ENCODE measurements around the gene PRKAG3.
A peak's percentile ranks its signal among the peaks of the same experiment; 100 is the strongest.

The PRKAG3 gene
- long read RNA-seq, donor 1 = 0 reads
- long read RNA-seq, donor 2 = 0 reads
- long read RNA-seq, donor 3 = 0 reads
- long read RNA-seq, donor 4 = 0 reads
- long read RNA-seq, donor 5 = 0 reads
- long read RNA-seq, donor 6 = 0 reads
- long read RNA-seq, donor 7 = 0 reads
- long read RNA-seq, donor 8 = 0 reads

DNA sequence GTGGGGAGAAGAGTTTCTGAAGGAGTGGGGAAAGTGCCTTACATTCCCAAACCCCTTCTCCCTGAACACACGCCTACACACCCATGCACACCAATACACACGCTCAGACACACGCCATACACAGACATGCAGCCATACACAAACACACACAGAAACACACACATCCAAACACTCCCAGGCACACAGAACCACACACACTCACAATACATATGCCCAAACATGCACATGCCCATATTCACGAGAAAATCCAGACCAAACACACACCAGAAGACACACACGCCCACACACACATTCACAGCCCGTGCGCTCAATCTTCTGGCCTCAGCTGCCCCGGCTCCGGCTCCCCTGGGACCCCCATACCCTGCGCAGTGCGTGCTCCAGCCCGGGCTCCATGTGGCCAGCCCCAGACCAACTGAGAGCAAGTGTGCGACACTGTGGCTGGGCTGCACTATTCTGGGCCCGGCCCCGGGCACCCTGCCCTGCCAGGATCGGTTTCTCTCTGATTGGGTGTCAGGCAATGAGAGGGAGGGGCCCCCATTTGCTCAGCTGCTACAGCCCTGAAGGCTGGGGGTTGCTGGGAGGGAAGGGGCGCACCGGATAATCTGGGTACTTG, at the start of gene PRKAG3:
PRKAG3 (minus strand) TSS at position 426 of the 613 bp plus-strand sequence.
- DNase-seq = no peak

DNA sequence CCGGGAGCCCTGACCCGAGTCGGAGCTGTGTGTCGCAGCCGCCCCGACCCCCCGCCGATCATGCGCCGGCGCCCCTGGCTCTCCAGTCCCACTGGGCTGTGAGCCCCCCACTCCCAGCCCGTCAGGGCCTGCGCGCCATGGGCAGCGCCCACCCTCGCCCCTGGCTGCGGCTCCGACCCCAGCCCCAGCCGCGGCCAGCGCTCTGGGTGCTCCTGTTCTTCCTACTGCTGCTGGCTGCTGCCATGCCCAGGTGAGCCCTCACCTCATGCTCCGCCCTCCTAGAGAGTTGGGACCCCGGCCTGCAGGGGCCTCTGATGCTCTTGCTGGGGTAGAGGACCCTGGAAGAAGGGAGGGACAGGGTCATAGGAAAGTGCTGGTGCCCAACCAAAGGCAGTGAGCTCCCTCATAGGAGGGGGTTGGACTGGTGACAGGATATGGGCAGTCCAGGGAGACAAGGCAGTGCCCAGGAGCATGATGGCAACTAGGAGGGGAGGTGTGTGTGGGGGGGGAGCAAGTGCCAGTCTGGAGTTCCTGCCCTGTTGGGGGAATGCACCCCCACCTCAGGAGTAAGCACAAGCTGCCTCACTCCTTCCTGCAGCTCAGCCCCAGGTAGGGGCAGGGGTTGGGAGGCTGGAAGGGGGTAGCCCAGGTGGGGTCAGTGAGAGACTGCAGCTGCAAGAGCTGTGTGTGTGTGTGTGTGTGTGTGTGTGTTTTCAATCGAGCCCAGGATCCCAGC, 49.4 kb upstream of the PRKAG3 start:
- DNase-seq = no peak

DNA sequence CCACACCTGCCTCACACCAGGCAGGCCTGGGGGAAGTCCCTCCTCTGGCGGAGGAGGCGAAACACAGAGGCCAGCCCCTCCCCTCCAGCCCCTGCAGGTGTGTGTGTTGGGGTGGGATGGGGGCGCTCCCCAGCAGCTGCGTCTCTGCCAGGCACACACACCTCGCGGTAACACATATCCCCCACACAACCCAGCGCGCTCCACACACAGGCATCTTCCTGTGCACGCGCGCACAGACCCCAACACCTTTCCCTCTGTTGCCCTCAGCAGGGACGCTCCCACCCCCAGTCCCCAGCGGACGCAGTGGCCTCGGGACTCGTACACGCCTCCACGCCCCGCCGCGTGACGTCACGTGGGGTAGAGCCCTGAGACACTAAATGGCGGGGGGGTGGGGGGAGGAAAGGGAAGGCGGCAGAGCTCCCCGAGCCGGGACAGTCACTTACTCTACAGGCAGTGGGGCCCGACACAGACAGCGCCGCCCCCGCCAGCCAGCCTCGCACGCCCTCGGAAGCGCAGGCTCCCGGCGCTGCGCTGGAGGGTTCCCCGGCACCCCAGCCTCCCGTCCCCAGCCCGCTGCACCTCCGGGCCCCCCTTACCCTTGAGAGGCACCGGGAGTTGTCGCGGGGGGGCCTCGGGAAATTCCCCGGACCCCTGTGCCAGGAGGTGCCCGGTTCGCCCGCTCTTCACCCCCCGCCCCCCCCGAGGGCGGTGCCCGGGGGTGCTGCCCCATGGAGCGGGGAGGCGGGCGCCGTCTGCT, 48.7 kb upstream of the PRKAG3 start, which contains the start of gene WNT10A:
WNT10A (plus strand) TSS at position 751 of the 757 bp plus-strand sequence. CDS start 144 bp downstream, outside the sequence.
- DNase-seq = no peak

DNA sequence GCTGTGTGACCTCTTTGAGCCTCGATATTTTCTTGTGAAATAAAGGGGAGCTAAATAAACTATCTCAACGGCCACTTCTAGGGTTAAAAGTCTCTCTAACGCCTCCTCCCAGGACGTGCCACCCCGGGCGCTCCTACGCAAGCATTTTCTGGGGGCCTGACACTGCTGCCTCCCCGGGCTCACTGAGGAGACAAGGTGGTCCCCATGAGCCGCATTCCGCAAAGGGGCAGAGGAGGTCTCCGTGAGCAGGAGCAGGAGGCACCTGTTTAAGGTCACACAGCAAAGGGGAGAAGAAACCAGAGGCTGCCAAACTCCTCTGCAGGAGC, 48.1 kb upstream of the PRKAG3 start:
- DNase-seq = no peak

DNA sequence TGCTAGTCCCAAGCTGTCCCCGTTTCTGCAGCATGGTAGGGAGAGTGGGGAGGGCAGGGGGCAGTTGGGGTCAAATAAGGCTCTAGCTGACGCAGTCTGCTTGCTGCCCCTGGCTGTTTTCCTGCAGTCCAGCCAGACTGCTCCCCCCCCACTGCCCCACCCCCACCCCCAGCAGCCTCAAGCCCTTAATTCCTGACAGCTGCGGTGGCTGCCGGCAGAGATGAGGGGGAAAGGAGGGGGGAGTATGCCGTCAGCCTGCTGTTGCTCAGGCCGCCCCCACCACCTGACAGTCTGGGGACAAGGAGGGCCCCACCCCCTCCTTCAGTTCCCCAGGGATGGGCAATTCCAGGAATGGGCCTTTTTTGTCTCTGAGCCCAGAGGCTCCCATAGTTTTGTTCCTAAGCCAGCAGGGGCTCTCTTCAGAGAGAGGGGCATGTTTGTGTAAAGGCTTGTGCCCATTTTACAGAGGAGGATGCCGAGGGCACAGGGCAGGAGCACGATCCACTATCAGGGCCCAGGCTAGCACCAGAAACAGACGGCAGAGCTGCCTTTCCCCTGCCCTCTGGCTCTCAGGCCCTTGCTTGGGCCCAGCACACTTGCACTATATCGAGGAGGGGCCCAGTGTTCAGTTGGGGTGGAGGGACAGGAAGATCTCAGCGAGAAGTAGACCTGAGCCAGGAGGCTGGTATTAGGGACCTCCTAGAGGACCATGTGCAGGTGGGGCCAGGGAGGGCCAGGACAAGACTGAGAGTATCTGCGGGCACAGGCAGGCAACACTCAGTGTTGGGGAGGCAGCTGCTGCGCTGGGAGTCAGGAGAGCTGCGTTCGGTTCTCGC, 47.5 kb upstream of the PRKAG3 start:
- DNase-seq = no peak

DNA sequence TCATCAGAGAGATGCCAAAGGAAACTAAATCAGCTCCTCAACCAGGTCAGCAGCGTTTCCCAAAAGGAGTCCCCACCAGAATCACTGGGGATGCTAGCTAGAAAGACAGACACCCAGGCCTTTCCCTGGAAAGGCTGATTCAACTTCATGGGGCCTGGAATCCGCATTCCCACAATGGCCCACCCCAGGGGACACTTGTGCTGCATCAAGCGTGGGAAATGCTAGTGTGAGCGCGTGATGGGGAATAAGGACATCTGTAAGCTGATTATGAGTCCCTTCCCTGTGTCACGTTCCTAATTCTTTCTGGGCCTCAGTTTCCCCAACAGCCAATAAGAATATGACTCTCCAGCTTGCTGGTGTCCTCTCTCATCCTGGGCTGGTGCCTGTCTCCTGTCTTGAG, 46.9 kb upstream of the PRKAG3 start:
- no peak for DNase-seq

DNA sequence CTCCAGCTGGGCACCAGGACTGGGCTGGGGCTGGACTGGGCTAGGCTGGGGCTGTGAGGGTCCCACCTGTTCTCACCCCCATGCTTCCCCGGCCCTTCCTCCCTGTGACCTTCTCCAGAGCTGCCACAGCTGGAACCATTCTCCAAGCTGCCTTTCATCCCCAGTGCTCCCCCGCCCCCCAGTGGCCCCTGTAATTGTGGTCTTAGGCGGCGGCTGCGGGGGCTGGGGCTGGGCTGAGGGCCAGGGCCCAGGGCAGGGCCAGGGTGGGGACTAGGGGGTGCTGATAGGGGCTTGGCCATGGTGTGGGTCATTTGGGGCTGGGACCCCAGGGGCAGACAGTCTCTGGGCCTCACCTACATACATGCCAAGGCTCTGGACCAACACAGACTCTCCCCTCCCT, 46.3 kb upstream of the PRKAG3 start:
- no peak for DNase-seq

DNA sequence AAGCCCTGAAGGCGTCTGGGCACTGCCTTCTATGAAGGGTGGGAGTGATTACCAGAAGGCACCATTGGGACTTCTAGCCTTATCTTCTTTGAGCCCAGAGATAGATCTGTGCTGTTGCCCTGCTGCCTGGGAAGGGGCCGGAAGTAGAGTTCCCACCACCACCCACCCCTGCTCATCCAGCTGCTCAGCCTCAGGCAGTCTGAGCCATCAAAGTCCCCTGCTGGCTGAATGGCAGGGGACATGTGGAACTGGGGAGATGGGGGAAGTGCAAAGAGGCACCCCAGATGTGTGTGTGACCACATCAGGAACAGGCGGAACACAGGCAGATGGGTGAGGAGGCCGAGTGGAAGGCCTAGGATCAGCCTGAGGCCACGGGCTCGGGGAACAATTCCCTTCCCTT, 45.7 kb upstream of the PRKAG3 start:
- no peak for DNase-seq

GRCh38 chr2:218876562-218877219, 45.1 kb upstream of the PRKAG3 start:
- DNase-seq = peak; percentile 76

DNA sequence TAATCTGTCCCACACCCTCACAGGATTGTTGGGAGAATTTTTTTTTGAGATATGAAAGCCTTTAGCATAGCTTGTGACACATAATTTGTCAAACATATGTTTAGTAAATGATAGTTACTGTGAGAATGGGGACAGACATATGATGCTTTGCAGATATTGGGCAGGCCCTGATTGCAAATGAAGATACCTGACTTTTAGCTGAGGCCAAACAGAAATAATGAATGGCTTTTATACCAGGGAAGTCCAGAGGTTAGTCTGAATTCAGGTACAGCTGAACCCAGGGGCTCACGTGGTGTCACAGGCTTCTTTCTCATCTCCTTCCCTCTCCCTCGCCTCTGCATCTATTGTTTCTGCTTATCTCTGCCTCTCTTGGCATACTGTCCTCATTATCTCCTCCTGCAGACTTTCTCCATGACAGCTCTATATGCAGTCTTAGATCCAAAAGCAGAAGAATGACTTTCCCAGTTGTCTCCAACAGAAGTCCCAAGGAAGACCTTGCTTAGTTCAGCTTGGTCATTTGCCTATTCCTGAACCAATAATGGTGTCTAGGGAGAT, 44.2 kb upstream of the PRKAG3 start:
- no peak for DNase-seq

DNA sequence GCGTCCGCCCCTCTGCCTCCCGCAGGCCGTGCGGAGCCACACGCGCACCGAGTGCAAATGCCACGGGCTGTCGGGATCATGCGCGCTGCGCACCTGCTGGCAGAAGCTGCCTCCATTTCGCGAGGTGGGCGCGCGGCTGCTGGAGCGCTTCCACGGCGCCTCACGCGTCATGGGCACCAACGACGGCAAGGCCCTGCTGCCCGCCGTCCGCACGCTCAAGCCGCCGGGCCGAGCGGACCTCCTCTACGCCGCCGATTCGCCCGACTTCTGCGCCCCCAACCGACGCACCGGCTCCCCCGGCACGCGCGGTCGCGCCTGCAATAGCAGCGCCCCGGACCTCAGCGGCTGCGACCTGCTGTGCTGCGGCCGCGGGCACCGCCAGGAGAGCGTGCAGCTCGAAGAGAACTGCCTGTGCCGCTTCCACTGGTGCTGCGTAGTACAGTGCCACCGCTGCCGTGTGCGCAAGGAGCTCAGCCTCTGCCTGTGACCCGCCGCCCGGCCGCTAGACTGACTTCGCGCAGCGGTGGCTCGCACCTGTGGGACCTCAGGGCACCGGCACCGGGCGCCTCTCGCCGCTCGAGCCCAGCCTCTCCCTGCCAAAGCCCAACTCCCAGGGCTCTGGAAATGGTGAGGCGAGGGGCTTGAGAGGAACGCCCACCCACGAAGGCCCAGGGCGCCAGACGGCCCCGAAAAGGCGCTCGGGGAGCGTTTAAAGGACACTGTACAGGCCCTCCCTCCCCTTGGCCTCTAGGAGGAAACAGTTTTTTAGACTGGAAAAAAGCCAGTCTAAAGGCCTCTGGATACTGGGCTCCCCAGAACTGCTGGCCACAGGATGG, 42.0 kb upstream of the PRKAG3 start:
- no peak for DNase-seq

DNA sequence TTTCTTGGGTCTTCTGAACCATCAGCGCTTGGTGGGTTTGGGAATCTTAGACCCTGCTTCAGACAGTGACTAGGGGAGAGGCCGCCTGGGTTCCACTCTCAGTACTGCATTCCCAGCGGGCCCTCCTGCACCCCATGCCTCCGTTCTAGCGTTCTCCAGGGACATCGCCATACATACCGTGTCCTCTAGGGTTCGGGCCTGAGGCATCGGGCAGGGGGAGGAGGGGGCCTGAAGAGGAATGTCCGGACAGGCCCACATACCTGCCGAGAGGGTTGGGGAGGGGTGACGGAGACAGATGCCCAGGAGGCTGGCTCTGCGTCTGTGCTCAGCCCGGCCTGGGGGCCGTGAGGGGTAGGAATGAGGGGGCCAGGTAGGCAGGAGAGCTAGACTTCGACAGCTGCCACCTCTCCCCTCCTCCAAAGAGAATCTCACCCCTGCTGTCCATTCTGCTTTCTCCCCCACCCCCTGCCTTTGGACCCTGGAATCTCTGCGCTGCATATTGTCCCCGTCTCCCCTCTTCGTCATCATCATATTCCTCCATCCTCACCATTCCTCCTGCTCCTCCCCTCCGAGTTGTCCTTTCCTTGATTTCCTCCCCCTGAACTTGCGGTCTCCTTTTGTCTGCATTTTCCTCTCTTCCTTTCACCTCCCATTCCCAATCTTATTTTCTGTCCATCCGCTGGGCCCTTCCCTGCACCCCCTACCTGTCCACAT, 41.2 kb upstream of the PRKAG3 start:
- no peak for DNase-seq

GRCh38 chr2:218871345-218872302, 40.0 kb upstream of the PRKAG3 start:
- DNase-seq = no peak

GRCh38 chr2:218870984-218871344, 39.4 kb upstream of the PRKAG3 start:
- DNase-seq = no peak

GRCh38 chr2:218869064-218869463, 37.5 kb upstream of the PRKAG3 start:
- DNase-seq = no peak

- DNase-seq = no peak
Observed at GRCh38 chr2:218867900-218868299, 36.3 kb upstream of the PRKAG3 start.

GRCh38 chr2:218865999-218866398, 34.4 kb upstream of the PRKAG3 start:
- no peak for DNase-seq

DNA sequence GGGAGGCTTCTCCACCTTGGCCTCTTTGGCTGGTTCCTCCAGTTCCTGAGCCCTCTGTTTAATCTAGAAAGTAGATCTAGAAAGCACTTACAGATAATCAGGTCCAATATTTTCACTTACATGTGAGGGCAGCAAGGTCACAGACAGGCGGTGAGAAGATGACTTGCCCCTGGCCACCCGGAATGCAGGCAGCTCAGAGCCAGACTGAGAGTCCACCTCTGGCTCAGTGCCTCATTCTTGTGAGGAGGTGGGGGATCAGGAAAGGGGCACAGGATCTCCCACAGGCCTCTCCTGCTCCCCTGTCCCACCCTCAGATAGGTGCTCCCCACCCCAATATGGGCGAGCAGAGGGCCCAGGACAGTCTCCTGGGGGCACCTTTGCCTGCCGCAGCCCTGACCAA, 33.8 kb upstream of the PRKAG3 start:
- DNase-seq = no peak

All from right kidney (tissue), 9 donors.